Spleen (tissue), 7 donors: Measurements from ENCODE around the gene VEGFA.

ENCODE experiments used
- POLR2A ChIP-seq, 3 donors: fragments of 450-650 bp; IDR thresholded peaks; one replicate each; pipeline ENCODE4 v1.5.1; 2017; ENCODE audit warnings: antibody characterized with exemption in 3 of 3, mild to moderate bottlenecking in 1 of 3
- POLR2AphosphoS5 ChIP-seq, 3 donors: sonication (generic); formaldehyde crosslinking; IDR thresholded peaks; one replicate each; pipeline ENCODE4 v1.5.1; 2017; ENCODE audit warnings: antibody characterized with exemption in 3 of 3
- TF ChIP-seq, protein P1 (sequence below), 11 experiments: fragments of 200-600 bp in 7 of 11; fragments of 450-650 bp in 4 of 11; sonication (generic) in 4 of 11; IDR thresholded peaks in 8 of 11; conservative IDR thresholded peaks in 3 of 11; 1 replicate in 7 of 11; 2 replicates in 4 of 11; pipeline versions ENCODE4 v1.4.0 to v1.8.0; 2016 to 2021; ENCODE audit warnings: antibody characterized with exemption in 11 of 11, inconsistent platforms in 4 of 11, mild to moderate bottlenecking in 1 of 11
- donor health status: DM: no; HTN: no; CAD: no; lungs with moderate emphysema.
- donor health status: DM: no; HTN: no; CAD: no.
- donor health status: DM: no; HTN: no; CAD: no.

DNA sequence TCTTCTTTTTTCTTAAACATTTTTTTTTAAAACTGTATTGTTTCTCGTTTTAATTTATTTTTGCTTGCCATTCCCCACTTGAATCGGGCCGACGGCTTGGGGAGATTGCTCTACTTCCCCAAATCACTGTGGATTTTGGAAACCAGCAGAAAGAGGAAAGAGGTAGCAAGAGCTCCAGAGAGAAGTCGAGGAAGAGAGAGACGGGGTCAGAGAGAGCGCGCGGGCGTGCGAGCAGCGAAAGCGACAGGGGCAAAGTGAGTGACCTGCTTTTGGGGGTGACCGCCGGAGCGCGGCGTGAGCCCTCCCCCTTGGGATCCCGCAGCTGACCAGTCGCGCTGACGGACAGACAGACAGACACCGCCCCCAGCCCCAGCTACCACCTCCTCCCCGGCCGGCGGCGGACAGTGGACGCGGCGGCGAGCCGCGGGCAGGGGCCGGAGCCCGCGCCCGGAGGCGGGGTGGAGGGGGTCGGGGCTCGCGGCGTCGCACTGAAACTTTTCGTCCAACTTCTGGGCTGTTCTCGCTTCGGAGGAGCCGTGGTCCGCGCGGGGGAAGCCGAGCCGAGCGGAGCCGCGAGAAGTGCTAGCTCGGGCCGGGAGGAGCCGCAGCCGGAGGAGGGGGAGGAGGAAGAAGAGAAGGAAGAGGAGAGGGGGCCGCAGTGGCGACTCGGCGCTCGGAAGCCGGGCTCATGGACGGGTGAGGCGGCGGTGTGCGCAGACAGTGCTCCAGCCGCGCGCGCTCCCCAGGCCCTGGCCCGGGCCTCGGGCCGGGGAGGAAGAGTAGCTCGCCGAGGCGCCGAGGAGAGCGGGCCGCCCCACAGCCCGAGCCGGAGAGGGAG, 580 bp downstream of the VEGFA start:
- TF ChIP-seq, protein P1, sequence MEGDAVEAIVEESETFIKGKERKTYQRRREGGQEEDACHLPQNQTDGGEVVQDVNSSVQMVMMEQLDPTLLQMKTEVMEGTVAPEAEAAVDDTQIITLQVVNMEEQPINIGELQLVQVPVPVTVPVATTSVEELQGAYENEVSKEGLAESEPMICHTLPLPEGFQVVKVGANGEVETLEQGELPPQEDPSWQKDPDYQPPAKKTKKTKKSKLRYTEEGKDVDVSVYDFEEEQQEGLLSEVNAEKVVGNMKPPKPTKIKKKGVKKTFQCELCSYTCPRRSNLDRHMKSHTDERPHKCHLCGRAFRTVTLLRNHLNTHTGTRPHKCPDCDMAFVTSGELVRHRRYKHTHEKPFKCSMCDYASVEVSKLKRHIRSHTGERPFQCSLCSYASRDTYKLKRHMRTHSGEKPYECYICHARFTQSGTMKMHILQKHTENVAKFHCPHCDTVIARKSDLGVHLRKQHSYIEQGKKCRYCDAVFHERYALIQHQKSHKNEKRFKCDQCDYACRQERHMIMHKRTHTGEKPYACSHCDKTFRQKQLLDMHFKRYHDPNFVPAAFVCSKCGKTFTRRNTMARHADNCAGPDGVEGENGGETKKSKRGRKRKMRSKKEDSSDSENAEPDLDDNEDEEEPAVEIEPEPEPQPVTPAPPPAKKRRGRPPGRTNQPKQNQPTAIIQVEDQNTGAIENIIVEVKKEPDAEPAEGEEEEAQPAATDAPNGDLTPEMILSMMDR (IDR thresholded peaks at IDR 0.05 in 8 of 11, conservative IDR thresholded peaks at IDR 0.05 in 3 of 11): no peak
- peak; percentile 54 to 78 (median 60) for TF ChIP-seq POLR2AphosphoS5 (IDR thresholded peaks at IDR 0.05)
- no peak for TF ChIP-seq POLR2A (IDR thresholded peaks at IDR 0.05)
